SK-N-DZ (cell line): Measurements from ENCODE around the gene CGB1.
"Not testable (repeated sequence)": the region's sequence is repeated elsewhere in the genome, so short reads cannot be mapped to it uniquely, and the experiment has no call there.

Experiments
- DNase-seq: peaks from one replicate; pipeline ENCODE4 v3.0.0-alpha.2; 2015; ENCODE audit warnings: low spot score

CGB1 gene

DNA sequence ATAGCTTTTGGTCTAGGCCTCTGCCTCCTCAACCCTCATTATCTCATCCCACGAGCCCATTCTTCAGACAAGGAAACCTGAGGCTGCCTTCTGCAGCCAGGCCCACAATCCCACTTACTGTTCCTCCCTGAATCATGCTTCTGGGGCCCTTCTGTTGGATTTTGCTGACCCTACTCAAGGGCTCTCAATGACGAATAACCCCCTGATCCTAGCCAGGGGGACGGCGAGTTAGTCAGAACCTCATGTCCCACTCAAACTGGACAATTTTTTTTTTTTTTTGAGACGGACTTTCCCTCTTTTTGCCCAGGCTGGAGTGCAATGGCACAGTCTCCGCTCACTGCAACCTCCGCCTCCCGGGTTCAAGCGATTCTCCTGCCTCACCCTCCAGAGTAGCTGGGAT lies 14.6 kb downstream of the CGB1 start:
- no peak for DNase-seq

DNA sequence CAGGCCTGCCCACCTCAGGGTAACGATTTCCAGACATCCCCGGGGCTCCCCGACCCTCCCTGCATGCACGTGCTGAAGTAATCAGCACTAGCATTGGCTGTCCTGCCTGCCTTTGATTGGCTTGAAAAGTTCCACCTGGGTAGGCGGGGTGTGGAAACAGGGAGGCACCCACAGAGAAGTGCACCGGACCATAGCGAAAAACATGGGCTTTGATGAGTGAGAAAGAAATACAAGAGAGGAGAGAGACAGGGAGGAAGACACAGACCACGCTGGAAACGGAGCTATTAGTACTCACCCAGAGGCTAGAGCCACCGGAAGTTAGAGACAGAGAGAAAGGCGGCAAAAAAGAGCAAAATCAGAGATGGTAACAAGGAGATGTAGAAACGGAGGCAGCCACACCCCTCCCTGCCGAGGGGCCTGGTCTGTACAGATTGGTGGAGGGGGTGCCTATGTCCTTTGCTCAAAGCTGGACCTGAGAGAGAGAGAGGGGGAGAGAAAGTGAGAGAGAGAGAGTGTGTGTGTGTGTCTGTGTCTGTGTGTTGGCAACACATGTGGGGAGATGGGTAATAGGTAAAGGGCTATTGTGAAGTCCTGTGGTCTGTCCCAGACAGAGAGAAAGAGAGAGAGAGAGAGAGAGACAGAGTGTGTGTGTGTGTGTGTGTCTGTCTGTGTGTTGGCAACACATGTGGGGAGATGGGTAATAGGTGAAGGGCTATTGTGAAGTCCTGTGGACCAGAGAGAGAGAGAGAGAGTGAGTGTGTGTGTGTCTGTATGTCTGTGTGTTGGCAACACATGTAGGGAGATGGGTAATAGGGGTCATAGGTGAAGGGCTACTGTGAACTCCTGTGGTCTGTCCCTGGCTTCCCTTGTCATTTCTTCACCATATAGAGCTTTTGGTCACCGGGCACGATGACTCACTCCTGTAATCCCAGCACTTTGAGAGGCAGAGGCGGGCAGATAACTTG lies 15.5 kb downstream of the CGB1 start:
- DNase-seq, result no peak

DNA sequence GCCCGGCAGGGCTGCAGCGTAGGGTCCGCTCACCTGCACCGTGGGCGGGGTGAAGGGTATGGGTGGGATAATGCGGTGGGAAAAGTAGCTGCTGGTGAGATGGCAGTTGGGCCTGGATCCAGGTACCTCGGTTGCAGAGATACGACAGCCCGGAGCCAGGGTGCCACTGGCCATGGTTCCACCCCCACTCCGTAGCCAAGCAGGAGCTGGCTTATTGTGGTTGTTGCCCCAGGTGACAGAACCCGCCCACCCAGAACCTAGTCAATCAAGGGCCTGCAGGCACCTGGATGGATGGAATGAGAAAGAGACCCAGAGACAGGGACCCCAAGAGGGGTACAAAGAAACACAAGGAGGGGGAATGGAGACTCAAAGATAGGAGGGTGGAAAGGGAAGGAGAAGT lies 16.4 kb downstream of the CGB1 start:
- DNase-seq, result no peak

DNA sequence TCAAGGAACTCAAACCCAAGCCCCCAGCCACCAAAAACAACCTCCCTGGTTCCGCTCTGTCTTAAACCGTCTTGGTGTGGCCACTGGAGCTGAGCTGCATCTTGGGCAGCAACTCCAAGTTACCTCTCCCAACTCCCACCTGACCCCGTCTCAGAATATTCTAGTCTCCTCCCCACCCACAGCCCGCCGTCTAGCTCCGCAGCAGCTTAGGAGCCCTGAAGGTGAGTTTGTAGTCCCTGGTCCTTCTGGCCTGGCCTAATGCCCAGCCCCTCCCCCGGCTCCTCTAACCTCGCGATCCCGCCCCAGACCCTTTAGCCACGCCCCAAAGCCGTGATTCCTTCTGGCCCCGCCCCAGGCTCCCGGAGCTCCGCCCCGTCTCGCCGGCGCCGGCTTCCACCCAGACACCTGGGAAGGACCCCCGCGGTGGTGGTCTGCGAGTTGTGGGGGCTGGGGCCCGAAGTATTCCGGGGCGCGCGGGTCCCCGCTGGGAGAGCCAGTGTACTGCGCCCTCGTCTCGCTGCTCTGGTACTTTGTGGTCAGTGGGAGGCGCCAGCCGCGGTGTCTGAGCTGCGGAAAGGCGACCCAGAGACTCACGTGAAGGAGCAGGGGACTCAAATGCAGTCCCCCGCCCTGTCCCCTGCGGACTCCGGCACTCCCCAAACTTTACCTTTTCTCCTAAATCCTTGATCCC lies 17.3 kb downstream of the CGB1 start:
- peak; percentile 38 for DNase-seq

DNA sequence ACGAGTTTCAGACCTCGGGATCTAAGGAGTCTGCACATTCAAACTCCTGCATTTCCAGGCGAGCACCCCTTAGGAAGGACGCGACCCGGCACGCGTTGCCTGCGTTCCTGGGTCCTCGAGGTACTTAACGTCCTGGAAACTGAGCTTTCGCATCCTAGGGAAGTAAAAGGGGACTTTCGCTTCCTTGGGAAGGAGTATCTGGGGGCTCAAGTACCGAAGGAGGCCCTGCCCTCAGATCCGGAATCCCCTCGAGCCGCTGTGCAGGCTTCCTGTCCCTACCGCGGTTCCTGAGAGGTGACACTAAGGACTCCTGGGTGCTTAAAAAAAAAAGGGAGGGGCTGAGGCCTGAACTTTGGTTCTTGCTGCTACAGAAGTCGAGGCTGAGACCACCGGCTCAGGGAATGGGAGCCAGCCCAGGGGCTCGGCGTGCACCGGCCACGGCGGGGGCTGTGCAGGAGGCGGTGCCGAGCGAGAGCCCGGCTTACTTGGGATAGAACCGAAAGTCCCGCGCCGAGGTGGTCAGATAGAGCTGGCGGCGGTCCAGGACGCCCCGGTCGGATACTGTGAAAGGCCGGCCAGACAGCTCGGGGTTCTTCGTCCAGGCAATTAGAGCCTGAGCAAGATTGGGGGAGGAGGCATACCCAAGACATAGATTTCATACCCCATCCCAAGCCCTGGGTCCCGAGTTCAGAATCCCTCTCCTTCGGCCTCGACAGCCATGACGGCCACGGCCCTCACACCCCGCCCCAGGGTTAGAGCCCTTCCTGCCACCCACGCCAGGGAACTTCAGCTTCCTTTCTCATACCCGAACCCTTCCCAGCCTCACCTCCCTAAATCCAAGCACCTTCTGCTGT lies 18.1 kb downstream of the CGB1 start:
- DNase-seq, result not testable (repeated sequence)

DNA sequence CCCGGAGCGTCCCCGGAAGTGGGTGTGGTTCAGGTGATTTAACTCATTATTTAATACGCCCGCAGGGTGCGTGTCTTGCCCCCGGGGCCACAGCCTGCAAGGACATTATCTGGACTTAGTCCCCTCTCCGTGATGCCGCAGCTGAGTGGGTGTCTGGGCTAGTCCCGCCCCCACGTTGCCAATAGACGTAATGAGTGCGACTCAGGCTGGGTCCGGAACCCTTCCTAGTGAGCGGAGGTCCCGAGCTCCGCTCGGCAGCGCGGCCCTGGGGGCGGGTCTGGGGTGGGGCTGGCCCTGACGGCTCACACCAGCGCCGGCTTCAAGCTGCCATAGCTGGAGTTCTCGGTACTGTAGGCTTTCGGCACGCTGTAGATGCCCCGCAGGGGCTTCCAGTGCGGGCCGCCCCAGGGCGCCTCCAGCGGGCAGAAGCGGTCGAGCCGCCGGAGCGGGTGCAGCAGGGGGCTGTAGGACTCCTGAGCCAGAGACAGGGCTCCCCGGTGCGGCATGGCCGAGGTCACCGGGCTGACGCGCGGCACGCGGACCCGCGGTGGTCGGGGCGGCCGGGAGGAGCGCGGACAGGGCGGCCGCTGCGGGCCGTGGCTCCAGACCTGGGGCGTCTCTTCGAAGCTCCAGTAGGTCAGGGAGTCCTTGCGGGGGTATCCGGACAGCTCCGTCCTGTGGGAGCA lies 18.9 kb downstream of the CGB1 start:
- DNase-seq, result peak; percentile 37

DNA sequence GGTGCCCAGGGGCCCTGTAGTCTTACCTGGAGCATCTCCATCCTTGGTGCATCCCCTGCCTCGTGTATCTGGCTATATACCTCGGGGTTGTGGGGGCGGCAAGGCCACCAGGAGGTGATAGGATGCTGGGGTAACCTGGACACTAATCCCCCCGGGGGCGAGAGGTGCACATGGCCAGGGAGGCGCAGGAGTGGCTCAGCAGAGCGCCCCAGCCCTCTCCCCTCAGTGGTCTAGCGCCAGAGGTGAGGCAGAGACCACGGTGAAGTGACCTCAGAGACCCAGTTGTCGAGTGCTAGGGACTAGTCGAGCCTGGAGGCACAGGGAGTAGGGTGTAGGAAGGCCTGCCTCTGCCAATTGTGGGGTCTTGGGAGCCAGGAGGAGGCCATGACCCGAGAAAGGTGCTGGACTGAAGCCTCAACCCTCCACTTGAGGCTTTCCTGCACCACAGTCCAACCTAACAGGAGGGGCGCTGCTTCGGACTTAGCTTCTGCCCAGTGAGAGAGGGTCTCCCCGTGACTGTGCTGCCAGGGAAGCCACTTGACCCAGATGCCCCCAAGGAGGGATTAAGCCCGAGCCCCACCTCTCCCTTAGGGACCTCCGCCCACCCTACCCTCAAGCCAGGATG lies 19.5 kb downstream of the CGB1 start, which contains the start of gene LHB:
TSS of gene LHB (minus strand) at position 51 of the 625 bp plus-strand sequence. CDS start at position 41, 10 bp downstream.
- no peak for DNase-seq

DNA sequence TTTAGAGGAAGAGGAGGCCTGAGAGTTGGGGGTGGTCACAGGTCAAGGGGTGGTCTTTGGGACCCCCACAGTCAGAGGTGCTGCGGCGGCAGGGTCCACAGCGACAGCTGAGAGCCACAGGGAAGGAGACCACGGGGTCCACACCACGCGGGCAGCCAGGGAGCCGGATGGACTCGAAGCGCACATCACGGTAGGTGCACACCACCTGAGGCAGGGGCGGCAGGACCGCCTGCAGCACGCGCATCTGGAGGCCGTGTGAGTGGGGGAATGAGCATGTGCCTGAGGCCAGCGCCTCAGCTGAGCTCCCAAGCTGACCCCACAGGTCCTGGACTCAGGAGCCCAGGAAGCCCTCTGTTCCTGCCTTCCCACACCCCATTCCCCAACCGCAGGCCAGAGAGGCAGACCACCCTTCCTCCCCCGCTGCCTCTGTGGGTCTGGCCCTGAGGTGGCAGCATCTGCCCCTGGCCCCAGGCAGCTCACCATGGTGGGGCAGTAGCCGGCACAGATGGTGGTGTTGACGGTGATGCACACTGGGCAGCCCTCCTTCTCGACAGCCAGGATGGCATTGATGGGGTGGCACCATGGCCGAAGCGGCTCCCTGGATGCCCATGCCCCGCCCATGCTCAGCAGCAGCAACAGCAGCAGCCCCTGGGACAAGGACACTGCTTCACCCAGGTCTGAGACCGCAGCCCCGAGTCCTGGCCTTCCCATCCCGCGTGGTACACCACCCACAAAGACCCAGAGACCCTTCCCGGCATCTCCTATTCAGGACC lies 20.4 kb downstream of the CGB1 start:
- DNase-seq, result no peak

DNA sequence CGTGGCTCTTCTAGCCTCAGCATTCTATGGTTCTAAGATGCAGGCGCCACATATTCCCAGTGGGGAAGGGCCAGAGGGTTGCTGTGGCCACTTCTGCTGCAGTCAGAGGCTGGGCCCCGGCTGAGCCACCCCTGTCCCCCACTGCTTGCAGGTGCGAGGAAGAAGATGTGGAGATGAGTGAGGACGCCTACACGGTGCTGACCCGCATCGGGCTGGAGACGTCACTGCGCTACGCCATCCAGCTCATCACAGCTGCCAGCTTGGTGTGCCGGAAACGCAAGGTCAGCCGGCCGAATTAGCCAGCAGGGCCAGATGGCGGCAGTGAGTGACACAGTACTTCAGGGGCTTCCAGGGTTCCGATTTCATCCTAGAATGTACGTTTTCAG lies 21.8 kb downstream of the CGB1 start:
- DNase-seq, result no peak

DNA sequence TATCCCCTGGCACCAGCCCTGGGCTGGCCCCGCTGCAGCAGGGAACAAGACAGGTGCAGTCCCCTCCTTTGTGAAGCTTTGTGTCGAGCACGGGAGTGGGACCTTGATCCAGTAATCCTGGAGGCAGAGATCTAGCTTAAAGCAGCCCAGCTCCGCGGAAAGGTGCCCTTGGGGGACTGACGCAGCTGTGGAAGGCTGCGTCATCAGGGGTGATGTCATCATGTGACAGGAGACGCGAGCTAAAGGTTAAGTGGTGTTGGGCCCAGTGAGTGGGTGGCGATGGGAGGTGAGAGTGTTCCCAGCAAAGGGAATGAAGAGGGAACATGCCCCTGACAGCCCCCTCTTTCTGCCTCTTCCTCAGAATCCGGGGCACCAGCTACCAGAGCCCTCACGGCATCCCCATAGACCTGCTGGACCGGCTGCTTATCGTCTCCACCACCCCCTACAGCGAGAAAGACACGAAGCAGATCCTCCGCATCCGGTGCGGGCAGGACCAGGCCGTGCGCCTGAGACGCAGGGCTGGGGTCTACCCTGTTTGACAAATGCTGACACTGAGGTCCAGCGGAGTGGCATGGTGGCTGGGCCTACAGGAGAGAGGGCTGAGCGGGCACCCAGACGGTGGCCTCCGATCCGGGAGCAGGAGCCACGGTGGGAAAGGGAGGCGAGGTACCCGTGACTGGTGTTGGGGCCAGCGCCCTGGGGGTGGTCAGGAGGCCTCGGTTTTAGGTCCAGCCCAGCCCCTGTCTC lies 22.4 kb downstream of the CGB1 start:
- no peak for DNase-seq

DNA sequence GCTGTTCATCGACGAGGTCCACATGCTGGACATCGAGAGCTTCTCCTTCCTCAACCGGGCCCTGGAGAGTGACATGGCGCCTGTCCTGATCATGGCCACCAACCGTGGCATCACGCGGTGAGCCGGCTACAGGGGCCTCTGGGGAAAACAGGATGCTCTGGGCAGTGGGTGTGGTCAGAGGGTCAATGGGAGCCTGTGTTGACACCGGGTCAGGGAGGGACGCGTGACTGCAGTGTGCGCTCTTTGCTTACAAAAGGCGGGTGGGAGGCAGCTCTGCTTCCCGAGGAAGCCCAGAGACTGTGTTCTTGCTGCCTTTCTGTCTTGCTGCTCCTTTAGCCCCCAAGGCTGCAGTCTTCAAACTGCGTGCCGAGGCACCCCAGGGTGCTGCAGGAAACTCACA lies 25.5 kb downstream of the CGB1 start:
- no peak for DNase-seq

DNA sequence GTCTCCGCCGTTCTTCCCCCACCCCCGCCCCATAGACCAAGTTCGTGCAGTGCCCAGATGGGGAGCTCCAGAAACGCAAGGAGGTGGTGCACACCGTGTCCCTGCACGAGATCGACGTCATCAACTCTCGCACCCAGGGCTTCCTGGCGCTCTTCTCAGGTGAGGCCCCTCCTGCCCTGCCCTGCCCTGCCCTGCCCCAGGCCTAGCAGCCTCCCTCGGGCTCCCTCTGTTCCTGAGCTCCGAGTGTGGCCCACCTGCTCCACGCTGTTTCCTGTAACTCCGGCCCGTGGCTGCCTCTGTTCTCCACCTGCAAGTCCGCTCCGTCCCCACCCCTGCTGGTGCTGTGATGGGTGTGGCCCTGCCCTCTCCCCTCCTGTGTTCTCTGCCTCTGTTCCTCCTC lies 26.2 kb downstream of the CGB1 start:
- DNase-seq, result no peak

DNA sequence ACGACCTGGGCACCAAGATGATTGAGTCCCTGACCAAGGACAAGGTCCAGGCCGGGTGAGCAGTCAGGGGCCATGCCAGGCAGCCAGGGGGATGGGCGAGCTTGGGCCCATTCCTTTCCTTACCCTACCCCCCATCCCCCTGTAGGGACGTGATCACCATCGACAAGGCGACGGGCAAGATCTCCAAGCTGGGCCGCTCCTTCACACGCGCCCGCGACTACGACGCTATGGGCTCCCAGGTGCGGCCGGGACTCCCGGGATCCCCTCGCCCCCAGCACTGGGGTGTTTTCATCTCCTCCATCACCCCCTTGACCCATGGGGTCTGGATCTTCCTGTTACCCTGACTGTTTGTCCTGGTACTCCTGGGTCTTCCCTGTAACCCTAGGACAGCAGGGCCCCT lies 26.9 kb downstream of the CGB1 start:
- no peak for DNase-seq

DNA sequence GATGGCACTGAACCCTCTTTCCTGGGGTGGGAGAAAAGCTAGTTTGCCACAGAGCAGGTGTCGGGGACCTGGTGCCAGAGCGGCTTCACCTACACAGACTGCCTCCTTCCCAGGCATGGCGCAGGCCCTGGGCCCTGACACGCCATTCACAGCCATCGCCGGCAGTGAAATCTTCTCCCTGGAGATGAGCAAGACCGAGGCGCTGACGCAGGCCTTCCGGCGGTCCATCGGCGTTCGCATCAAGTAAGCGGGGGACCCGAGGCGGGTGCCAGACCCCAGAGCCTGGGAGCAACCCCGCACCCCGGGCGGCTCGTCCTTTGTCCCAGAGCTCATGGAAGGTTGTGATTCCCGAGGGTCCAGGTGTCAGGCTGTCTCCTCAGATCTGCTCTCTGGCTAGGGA lies 29.8 kb downstream of the CGB1 start:
- no peak for DNase-seq

DNA sequence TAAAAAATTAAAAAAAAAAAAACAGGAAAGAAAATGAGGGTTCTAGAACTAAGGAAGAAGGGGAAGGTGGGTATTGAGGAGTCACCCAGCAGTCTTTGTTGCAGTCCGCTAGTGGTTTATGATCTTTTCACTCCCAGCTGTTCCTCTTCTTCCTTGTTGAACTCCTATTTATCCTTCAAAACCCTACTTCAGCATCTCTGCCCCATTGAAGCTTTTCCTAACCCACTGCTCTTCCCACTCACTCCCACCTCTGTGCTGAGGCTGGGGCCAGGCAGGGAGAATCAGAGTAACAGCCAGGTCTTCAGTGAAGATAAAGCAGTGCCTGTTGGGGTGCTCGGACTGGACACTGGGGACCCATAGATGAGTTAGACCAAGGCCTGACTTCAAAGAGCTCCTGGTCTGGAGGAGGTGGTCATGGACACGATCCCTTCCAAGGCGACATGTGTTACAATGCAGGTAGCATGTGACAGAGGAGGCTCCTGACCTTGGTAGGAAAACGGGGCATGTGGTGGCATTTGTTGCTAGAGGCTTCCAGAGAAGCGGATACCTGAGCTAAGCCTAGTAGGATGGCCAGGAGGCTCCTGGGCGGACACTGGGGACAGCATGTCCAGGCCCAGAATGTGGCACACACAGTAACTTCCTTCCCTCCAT lies 31.6 kb downstream of the CGB1 start:
- DNase-seq, result no peak

DNA sequence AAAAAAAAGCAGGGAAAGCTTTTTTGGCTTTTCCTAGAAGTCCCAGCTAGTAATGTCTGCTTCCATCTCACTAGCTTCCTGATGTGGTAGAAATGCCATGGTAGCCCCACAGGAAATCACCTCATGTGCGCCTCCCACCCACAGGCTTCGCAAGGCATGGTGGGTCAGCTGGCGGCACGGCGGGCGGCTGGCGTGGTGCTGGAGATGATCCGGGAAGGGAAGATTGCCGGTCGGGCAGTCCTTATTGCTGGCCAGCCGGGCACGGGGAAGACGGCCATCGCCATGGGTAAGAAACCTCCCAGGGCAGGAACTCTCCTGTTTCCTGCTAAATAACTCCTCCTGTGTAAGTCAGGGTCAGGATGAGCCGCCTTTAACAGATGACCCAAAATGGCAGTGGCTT lies 32.6 kb downstream of the CGB1 start:
- no peak for DNase-seq

DNA sequence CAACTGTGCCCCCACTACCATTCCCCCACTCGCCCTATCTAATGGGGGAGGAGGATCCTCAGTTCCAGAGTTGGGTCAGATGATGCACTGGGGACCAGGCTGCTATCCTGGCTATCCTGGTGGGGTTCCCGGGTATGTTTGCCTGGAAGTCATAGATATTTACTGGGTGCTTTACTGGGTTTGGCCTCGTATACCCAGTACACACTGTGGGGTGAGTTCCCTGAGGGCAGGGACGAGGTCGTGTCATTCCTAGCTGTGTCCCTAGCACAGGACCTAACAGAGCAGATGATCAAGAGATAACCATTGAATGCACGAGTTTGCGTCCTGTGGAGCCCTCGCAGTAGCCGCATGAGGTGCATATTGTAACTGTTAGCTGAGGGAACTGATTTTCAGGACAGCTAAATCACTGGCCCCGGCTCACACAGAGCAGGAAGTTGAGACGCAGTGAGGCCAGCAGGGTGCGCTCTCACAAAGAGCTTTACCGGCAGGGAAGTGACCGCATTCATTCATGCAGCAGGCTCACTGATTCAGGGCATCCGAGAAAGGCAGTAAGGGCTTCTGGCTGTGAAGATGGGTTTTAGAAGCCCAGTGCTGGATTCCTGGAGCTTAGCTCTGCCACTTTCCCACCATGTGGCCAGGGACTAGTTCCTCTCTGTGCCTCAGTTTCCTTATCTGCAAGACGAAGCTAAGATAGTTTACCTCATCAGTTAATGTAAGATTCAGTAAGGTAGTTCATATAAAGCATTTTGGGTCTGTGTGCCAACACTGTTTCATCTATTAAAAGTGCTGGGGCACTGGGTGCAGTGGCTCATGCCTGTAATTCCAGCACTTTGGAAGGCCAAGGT lies 37.0 kb downstream of the CGB1 start:
- no peak for DNase-seq

DNA sequence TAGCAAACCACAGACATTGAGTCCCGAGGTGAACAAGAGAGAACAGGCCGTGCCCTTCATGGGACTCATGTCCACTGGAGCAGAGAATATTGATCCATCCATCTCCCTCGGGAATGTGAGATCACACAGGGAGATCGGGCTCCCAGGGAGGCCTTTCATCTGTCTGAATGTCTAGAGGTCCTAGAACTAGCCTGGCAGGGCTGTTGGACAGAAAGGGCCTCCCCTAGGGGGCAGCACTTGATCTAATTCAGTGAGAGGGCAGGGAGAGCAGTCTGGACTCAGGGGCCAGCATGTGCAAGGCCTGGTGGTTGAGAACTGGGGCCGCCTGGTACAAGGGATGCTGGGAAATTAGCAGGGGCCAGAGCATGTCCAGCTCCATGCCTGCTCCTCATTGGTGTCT lies 38.7 kb downstream of the CGB1 start:
- peak; percentile 54 for DNase-seq
